DND-41 (cell line): ENCODE measurements around the gene NYAP2.

Experiments
- ATAC-seq: fragments of 200-7000 bp; cut with Tn5 transposase; 3 replicates; pipeline ENCODE4 v1.9.1; 2021; ENCODE audit warnings: low read depth; ENCODE audit not compliant: insufficient read depth
- DNase-seq: peaks from one replicate; pipeline ENCODE4 v3.0.0-alpha.2; 2020
- H2AFZ ChIP-seq: 2 replicates; pipeline ENCODE4 v1.6.0; 2012; ENCODE audit warnings: low read depth, low read length
- H3K27ac ChIP-seq: 2 replicates; pipeline ENCODE4 v1.5.1; 2012; ENCODE audit warnings: low read length, inconsistent platforms
- H3K27me3 ChIP-seq: fragments of 200-600 bp; sonication (generic); 2 replicates; pipeline ENCODE4 v1.6.0; 2012; ENCODE audit warnings: low read length, mild to moderate bottlenecking, inconsistent platforms; ENCODE audit not compliant: insufficient read depth, poor library complexity
- H3K36me3 ChIP-seq: 2 replicates; pipeline ENCODE4 v1.5.1; 2012; ENCODE audit warnings: low read length, inconsistent platforms; ENCODE audit not compliant: insufficient read depth
- H3K4me1 ChIP-seq: 2 replicates; pipeline ENCODE4 v1.5.1; 2012; ENCODE audit warnings: mild to moderate bottlenecking, low read length; ENCODE audit not compliant: insufficient read depth
- H3K4me2 ChIP-seq: 2 replicates; pipeline ENCODE4 v1.6.0; 2012; ENCODE audit warnings: mild to moderate bottlenecking, moderate library complexity, low read length, inconsistent platforms; ENCODE audit not compliant: insufficient read depth
- H3K4me3 ChIP-seq, 2 experiments: fragments of 200-600 bp in 1 of 2; shearing (Covaris generic) in 1 of 2; 2 replicates each; pipeline ENCODE4 v1.5.1; 2012 to 2016; ENCODE audit warnings: inconsistent platforms in 2 of 2, low read length in 2 of 2, mild to moderate bottlenecking in 2 of 2, low read depth in 1 of 2, moderate library complexity in 1 of 2
- H3K79me2 ChIP-seq: 2 replicates; pipeline ENCODE4 v1.6.0; 2012; ENCODE audit warnings: low read length, inconsistent platforms; ENCODE audit not compliant: insufficient read depth
- H3K9ac ChIP-seq: 2 replicates; pipeline ENCODE4 v1.6.0; 2012; ENCODE audit warnings: low read depth, mild to moderate bottlenecking, inconsistent platforms, low read length, moderate library complexity
- H3K9me3 ChIP-seq: 2 replicates; pipeline ENCODE4 v1.5.1; 2012; ENCODE audit warnings: low read length, moderate library complexity, mild to moderate bottlenecking, inconsistent platforms; ENCODE audit not compliant: insufficient read depth, severe bottlenecking
- H4K20me1 ChIP-seq: 2 replicates; pipeline ENCODE4 v1.6.0; 2012; ENCODE audit warnings: low read length; ENCODE audit not compliant: insufficient read depth
- CTCF ChIP-seq: IDR thresholded peaks from 2 replicates; pipeline ENCODE4 v1.5.1; 2012; ENCODE audit warnings: borderline replicate concordance, low read length, moderate library complexity, mild to moderate bottlenecking; ENCODE audit not compliant: poor library complexity, severe bottlenecking; ENCODE audit errors: extremely low read depth
- EZH2 ChIP-seq: IDR thresholded peaks from 3 replicates; pipeline ENCODE4 v1.6.1; 2012; ENCODE audit warnings: borderline replicate concordance, low read depth, mild to moderate bottlenecking, moderate library complexity, low read length, inconsistent platforms; ENCODE audit not compliant: severe bottlenecking

Gene NYAP2

GRCh38 chr2:225472161-225472560, 72.7 kb downstream of the NYAP2 start:
- H3K9ac ChIP-seq, result no peak overlapping the region
- no peak overlapping the region for H2AFZ ChIP-seq
- no peaks in the 10 kb centered on the region for H3K27me3 ChIP-seq
- no peaks in the 10 kb centered on the region for H4K20me1 ChIP-seq
- H3K4me1 ChIP-seq, result no peaks in the 10 kb centered on the region
- no peak overlapping the region for H3K4me3 ChIP-seq
- no peak overlapping the region for H3K27ac ChIP-seq
- ATAC-seq, result no peak
- DNase-seq, result no peak
- H3K36me3 ChIP-seq, result no peaks in the 10 kb centered on the region
- TF ChIP-seq CTCF (no peak), EZH2 (no peak)
- H3K9me3 ChIP-seq, result no peaks in the 10 kb centered on the region
- H3K79me2 ChIP-seq, result no peaks in the 10 kb centered on the region
- no peak overlapping the region for H3K4me2 ChIP-seq

- DNase-seq, result no peak
- TF ChIP-seq CTCF (no peak), EZH2 (no peak)
- Histone ChIP-seq H3K79me2 (no peaks in the 10 kb centered on the region), H3K27me3 (no peaks in the 10 kb centered on the region), H3K27ac (no peak overlapping the region), H3K4me2 (no peak overlapping the region), H3K9me3 (no peaks in the 10 kb centered on the region), H2AFZ (no peak overlapping the region), H3K4me3 (no peak overlapping the region), H3K4me1 (no peaks in the 10 kb centered on the region), H3K9ac (no peak overlapping the region), H4K20me1 (no peaks in the 10 kb centered on the region), H3K36me3 (no peaks in the 10 kb centered on the region)
- ATAC-seq, result no peak
Observed at GRCh38 chr2:225479386-225479785, 79.9 kb downstream of the NYAP2 start.

GRCh38 chr2:225484751-225485150, 85.2 kb downstream of the NYAP2 start:
- TF ChIP-seq EZH2, result no peak
- no peak for TF ChIP-seq CTCF
- no peak overlapping the region for H3K9ac ChIP-seq
- no peaks in the 10 kb centered on the region for H3K36me3 ChIP-seq
- no peaks in the 10 kb centered on the region for H4K20me1 ChIP-seq
- no peak overlapping the region for H3K4me2 ChIP-seq
- H3K4me1 ChIP-seq, result no peaks in the 10 kb centered on the region
- no peak overlapping the region for H2AFZ ChIP-seq
- no peak for ATAC-seq
- no peaks in the 10 kb centered on the region for H3K9me3 ChIP-seq
- H3K79me2 ChIP-seq, result no peaks in the 10 kb centered on the region
- H3K27ac ChIP-seq, result no peak overlapping the region
- no peak overlapping the region for H3K4me3 ChIP-seq
- no peak for DNase-seq
- no peaks in the 10 kb centered on the region for H3K27me3 ChIP-seq

GRCh38 chr2:225486236-225486635, 86.7 kb downstream of the NYAP2 start:
- Histone ChIP-seq H3K27ac (no peak overlapping the region), H3K79me2 (no peaks in the 10 kb centered on the region), H4K20me1 (no peaks in the 10 kb centered on the region), H3K4me3 (no peak overlapping the region), H3K9ac (no peak overlapping the region), H3K9me3 (no peaks in the 10 kb centered on the region), H3K4me2 (no peak overlapping the region), H3K27me3 (no peaks in the 10 kb centered on the region), H3K4me1 (no peaks in the 10 kb centered on the region), H3K36me3 (no peaks in the 10 kb centered on the region), H2AFZ (no peak overlapping the region)
- DNase-seq (no peak), ATAC-seq (no peak)
- TF ChIP-seq EZH2, result no peak
- no peak for TF ChIP-seq CTCF
